ENCODE measurements around the gene FUBP1.

GRCh38 chr1:77990629-77991204 is 11.8 kb upstream of the FUBP1 start:
- no peak for TF ChIP-seq CTCF (IDR thresholded peaks at IDR 0.05; ENCODE audit: extremely low read depth in 1 of 2, insufficient read depth in 1 of 2, low read depth in 1 of 2, low read length in 2 of 2)
- no peak for TF ChIP-seq EZH2 (IDR thresholded peaks at IDR 0.05; ENCODE audit: borderline replicate concordance, low read depth, low read length, severe bottlenecking)
- TF ChIP-seq POLR2A (IDR thresholded peaks at IDR 0.05; ENCODE audit: low read depth, low read length) = no peak
- TF ChIP-seq POLR2AphosphoS5 (IDR thresholded peaks at IDR 0.05; ENCODE audit: insufficient read depth, low read depth, low read length) = no peak
- no peak for TF ChIP-seq MAX (IDR thresholded peaks at IDR 0.05; ENCODE audit: insufficient read depth, insufficient read length)
- TF ChIP-seq MYC (IDR thresholded peaks at IDR 0.05; ENCODE audit: low read depth, low read length) = no peak
- no peak for TF ChIP-seq JUN (IDR thresholded peaks at IDR 0.05; ENCODE audit: borderline replicate concordance, insufficient read depth, insufficient read length, low read depth)
- TF ChIP-seq GATA2 (IDR thresholded peaks at IDR 0.05; ENCODE audit: insufficient read depth, insufficient read length, low read depth, low read length) = no peak
- no peak for TF ChIP-seq FOS (IDR thresholded peaks at IDR 0.05; ENCODE audit: borderline replicate concordance, insufficient read depth, low read length)
